Caki2 (cell line): ENCODE results near the gene GSTK1. TPM values are rescaled to one million over a fixed set of nuclear protein-coding genes. Genes with fewer than 3 reads are reported as not detected.
"Not testable (repeated sequence)": the region's sequence is repeated elsewhere in the genome, so short reads cannot be mapped to it uniquely, and the experiment has no call there.

Experiments used
- DNase-seq: peaks from one replicate; pipeline ENCODE4 v3.0.0-alpha.2; 2015; ENCODE audit warnings: low read depth
- in situ Hi-C: cut with HindIII; loops from 2 replicates; pipeline ENCODE4 v1.10.0; 2016; ENCODE audit warnings: low sequenced_read_pairs, low pct_unique_long_range_greater_than_20kb, mixed read lengths
- total RNA-seq: library from RNA; depleted of rRNA; stranded (reverse); fragments of >200 nt; shearing (Covaris generic); gene quantifications from 2 replicates; pipeline ENCODE4 v1.2.3, GENCODE V29; 2014; ENCODE audit warnings: low replicate concordance

Gene GSTK1
- total RNA-seq, 1 experiment from 2014 or later = 161 TPM

- in situ Hi-C loops = no loop called here
These were observed 4.4 kb upstream of the GSTK1 start for GRCh38 chr7:143258831-143259230.

GRCh38 chr7:143259765-143260164, 3.5 kb upstream of the GSTK1 start:
- in situ Hi-C loops = no loop called here
- no peak for DNase-seq

More at GRCh38 chr7:143258831-143259230, 4.4 kb upstream of the GSTK1 start:
- DNase-seq = no peak

GRCh38 chr7:143261901-143262300, 1.3 kb upstream of the GSTK1 start:
- DNase-seq = no peak
- in situ Hi-C loops = no loop called here

GRCh38 chr7:143264196-143264568, 941 bp downstream of the GSTK1 start:
- in situ Hi-C loops, DNase-seq: not testable (repeated sequence)

GRCh38 chr7:143265017-143265693, 1.9 kb downstream of the GSTK1 start:
- DNase-seq = no peak
- in situ Hi-C loops = no loop called here

- in situ Hi-C loops = no loop called here
- DNase-seq = no peak
These were observed 6.0 kb downstream of the GSTK1 start for GRCh38 chr7:143269251-143269650.

GRCh38 chr7:143271240-143271639, 8.0 kb downstream of the GSTK1 start:
- in situ Hi-C loops = no loop called here

GRCh38 chr7:143272871-143273270, 9.6 kb downstream of the GSTK1 start:
- in situ Hi-C loops = no loop called here
- no peak for DNase-seq

More at GRCh38 chr7:143271240-143271639, 8.0 kb downstream of the GSTK1 start:
- DNase-seq = no peak

- in situ Hi-C loops = no loop called here
- peak; percentile 13 for DNase-seq
These were observed 16.2 kb downstream of the GSTK1 start for GRCh38 chr7:143279186-143280098.

- in situ Hi-C loops = no loop called here
- DNase-seq = no peak
These were observed 16.9 kb downstream of the GSTK1 start for GRCh38 chr7:143280160-143280559.

- in situ Hi-C loops = no loop called here
These were observed 17.3 kb downstream of the GSTK1 start for GRCh38 chr7:143280566-143280965.

GRCh38 chr7:143281529-143281928, 18.3 kb downstream of the GSTK1 start:
- in situ Hi-C loops = no loop called here
- no peak for DNase-seq

More at GRCh38 chr7:143280566-143280965, 17.3 kb downstream of the GSTK1 start:
- no peak for DNase-seq

- in situ Hi-C loops = no loop called here
- DNase-seq = no peak
These were observed 18.9 kb downstream of the GSTK1 start for GRCh38 chr7:143282124-143282523.

- in situ Hi-C loops = no loop called here
- no peak for DNase-seq
These were observed 20.1 kb downstream of the GSTK1 start for GRCh38 chr7:143283381-143283780.

- in situ Hi-C loops = no loop called here
- DNase-seq = peak; percentile 75
These were observed 21.6 kb downstream of the GSTK1 start, which contains the start of gene TMEM139 for GRCh38 chr7:143284591-143285469. Gene TMEM139, plus strand, starts transcription at chr7:143284958. Its CDS starts 1,000 bp downstream, at chr7:143285958.

GRCh38 chr7:143285470-143285778, 22.2 kb downstream of the GSTK1 start:
- DNase-seq = peak; percentile 86
- in situ Hi-C loops = no loop called here

GRCh38 chr7:143285806-143286521, 22.7 kb downstream of the GSTK1 start:
- in situ Hi-C loops = no loop called here
- DNase-seq = no peak

- DNase-seq = no peak
- in situ Hi-C loops = no loop called here
These were observed 23.3 kb downstream of the GSTK1 start for GRCh38 chr7:143286522-143286890.
